Endodermal cell (in vitro differentiated cells): ENCODE data around the gene CAPN10. TPM values are rescaled to one million over a fixed set of nuclear protein-coding genes. Genes with fewer than 3 reads are reported as not detected.

ENCODE experiments used
- DNase-seq: peaks from one replicate; pipeline ENCODE4 v3.0.0-alpha.2; 2017
- H3K27ac ChIP-seq: 2 replicates; pipeline ENCODE4 v1.5.1; 2013; ENCODE audit warnings: mild to moderate bottlenecking, low read depth, low read length, moderate library complexity
- H3K27me3 ChIP-seq: 2 replicates; pipeline ENCODE4 v1.6.1; 2013; ENCODE audit warnings: mild to moderate bottlenecking, low read length, moderate library complexity; ENCODE audit not compliant: insufficient read depth, control insufficient read depth, poor library complexity, severe bottlenecking
- H3K36me3 ChIP-seq: 2 replicates; pipeline ENCODE4 v1.7.0; 2013; ENCODE audit warnings: mild to moderate bottlenecking, low read length, moderate library complexity; ENCODE audit not compliant: control insufficient read depth, insufficient read depth
- H3K4me1 ChIP-seq: one replicate; pipeline ENCODE4 v1.7.0; 2013; ENCODE audit warnings: low read length; ENCODE audit not compliant: control insufficient read depth, insufficient read depth
- H3K4me3 ChIP-seq: 2 replicates; pipeline ENCODE4 v1.5.1; 2013; ENCODE audit warnings: mild to moderate bottlenecking, low read length, moderate library complexity
- H3K9ac ChIP-seq: 2 replicates; pipeline ENCODE4 v1.6.1; 2013; ENCODE audit warnings: mild to moderate bottlenecking, low read length, moderate library complexity; ENCODE audit not compliant: poor library complexity, severe bottlenecking; ENCODE audit errors: extremely low read depth
- H3K9me3 ChIP-seq: 2 replicates; pipeline ENCODE4 v1.6.1; 2013; ENCODE audit warnings: mild to moderate bottlenecking, low read length, moderate library complexity; ENCODE audit not compliant: control insufficient read depth
- H3K27ac Mint-ChIP-seq: 2 replicates; pipeline ENCODE4 v1.8.0; 2020; ENCODE audit warnings: mixed read lengths
- H3K27me3 Mint-ChIP-seq: 2 replicates; pipeline ENCODE4 v1.8.0; 2021; ENCODE audit warnings: mild to moderate bottlenecking, mixed read lengths; ENCODE audit not compliant: insufficient read depth
- H3K36me3 Mint-ChIP-seq: 2 replicates; pipeline ENCODE4 v1.8.0; 2020; ENCODE audit warnings: low read depth, mixed read lengths
- H3K4me1 Mint-ChIP-seq: 2 replicates; pipeline ENCODE4 v1.8.0; 2020; ENCODE audit warnings: mixed read lengths
- H3K4me3 Mint-ChIP-seq: 2 replicates; pipeline ENCODE4 v1.8.0; 2020; ENCODE audit warnings: mild to moderate bottlenecking, moderate library complexity, mixed read lengths
- H3K9me3 Mint-ChIP-seq: 2 replicates; pipeline ENCODE4 v1.8.0; 2020; ENCODE audit warnings: mild to moderate bottlenecking, mixed read lengths
- WGBS, 2 experiments: methylation state at CpG; one replicate each; pipeline versions ENCODE4 v1.1.5 to v1.1.7; 2013; ENCODE audit warnings: missing lambda C conversion rate in 2 of 2, mixed read lengths in 1 of 2; ENCODE audit not compliant: insufficient coverage in 1 of 2, insufficient read length in 1 of 2; 5-methylcytosine and 5-hydroxymethylcytosine counted together
- total RNA-seq, 2 donors: library from RNA; stranded (reverse); fragmentation: NEBNext Ultra II Directional in 1 of 2; extraction: Animal tissue kit (Norgen Biotek cat#: 25700) in 1 of 2; gene quantifications; 2 replicates in 1 of 2; 3 replicates in 1 of 2; pipeline ENCODE4 v1.2.1, GENCODE V29; 2021
- TF ChIP-seq, protein P1 (sequence below): fragments of 200-600 bp; sonication (generic); conservative IDR thresholded peaks from 2 replicates; pipeline ENCODE4 v1.5.0; 2021; ENCODE audit warnings: antibody characterized with exemption, mild to moderate bottlenecking

Gene CAPN10
- total RNA-seq, 2 donors from 2014 or later = 58.9 to 61.9 TPM

DNA sequence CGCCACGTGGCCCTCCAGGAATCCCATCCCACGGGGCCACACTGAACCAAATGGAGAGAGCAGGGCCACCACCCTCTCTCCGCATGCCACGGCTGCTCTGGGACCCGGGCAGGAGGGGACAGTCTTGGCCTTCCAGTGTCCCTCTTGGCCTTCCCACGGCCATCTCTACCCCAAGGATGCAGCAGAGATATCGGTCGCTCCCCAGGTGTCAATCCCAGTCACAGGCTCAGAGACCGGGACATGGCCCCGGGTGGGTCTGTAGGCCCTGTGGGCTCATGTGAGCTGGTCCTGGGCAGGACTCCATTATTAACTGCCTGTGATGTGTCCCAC, 15.3 kb downstream of the CAPN10 start:
- 93 to 96% methylated on average over 5 to 11 of the region's 11 CpGs for WGBS, 2 experiments
- H3K27me3 Mint-ChIP-seq = no peaks in the 10 kb centered on the region
- Histone ChIP-seq H3K4me3 (no peak overlapping the region), H3K4me1 (no peaks in the 10 kb centered on the region), H3K9ac (no peak overlapping the region), H3K27ac (no peak overlapping the region), H3K27me3 (no peaks in the 10 kb centered on the region), H3K36me3 (peaks cover under 1% of the 10 kb centered on the region), H3K9me3 (no peaks in the 10 kb centered on the region)
- DNase-seq = no peak
- H3K27ac Mint-ChIP-seq = no peak overlapping the region
- peaks cover 5% of the 10 kb centered on the region for H3K36me3 Mint-ChIP-seq
- TF ChIP-seq, protein P1, sequence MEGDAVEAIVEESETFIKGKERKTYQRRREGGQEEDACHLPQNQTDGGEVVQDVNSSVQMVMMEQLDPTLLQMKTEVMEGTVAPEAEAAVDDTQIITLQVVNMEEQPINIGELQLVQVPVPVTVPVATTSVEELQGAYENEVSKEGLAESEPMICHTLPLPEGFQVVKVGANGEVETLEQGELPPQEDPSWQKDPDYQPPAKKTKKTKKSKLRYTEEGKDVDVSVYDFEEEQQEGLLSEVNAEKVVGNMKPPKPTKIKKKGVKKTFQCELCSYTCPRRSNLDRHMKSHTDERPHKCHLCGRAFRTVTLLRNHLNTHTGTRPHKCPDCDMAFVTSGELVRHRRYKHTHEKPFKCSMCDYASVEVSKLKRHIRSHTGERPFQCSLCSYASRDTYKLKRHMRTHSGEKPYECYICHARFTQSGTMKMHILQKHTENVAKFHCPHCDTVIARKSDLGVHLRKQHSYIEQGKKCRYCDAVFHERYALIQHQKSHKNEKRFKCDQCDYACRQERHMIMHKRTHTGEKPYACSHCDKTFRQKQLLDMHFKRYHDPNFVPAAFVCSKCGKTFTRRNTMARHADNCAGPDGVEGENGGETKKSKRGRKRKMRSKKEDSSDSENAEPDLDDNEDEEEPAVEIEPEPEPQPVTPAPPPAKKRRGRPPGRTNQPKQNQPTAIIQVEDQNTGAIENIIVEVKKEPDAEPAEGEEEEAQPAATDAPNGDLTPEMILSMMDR = no peak
- no peaks in the 10 kb centered on the region for H3K4me1 Mint-ChIP-seq
- H3K4me3 Mint-ChIP-seq = no peak overlapping the region
- no peaks in the 10 kb centered on the region for H3K9me3 Mint-ChIP-seq

DNA sequence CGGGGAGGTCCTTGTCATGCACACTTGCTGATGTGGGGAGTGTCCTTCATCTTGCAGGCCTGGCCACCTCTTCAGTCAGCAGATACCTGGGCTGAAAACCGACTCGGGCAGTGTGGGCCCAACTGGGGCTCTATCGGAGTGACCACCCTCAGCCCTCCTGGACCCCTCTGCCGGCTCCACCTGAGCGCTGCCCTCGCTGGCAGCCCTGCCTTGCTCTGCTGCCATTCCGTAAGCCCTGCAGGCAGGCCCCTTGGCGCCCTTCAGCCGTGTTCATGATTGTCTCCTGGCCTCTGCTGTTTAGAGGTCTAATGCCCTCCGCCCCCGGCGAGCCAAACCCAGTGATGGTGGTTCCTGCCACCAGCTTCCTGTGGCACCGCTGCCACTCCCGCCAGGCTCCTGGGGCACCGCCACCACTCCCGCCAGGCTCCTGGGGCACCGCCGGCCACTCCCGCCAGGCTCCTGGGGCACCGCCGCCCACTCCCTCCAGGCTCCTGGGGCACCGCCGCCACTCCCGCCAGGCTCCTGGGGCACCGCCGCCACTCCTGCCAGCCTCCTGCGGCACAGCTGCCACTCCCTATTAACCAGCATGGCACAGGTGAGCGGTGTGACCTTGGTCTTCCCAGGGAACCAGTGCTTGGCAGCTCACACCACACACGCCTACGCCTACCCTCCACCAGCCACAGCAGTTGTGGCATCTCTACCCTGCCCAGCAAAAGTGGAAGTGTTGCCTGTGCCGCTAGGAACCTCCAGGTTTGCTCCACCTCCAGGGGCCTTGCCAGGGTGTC, 15.9 kb downstream of the CAPN10 start:
- H3K27me3 Mint-ChIP-seq = no peaks in the 10 kb centered on the region
- Histone ChIP-seq H3K4me1 (no peaks in the 10 kb centered on the region), H3K4me3 (no peak overlapping the region), H3K27me3 (no peaks in the 10 kb centered on the region), H3K27ac (no peak overlapping the region), H3K36me3 (no peaks in the 10 kb centered on the region), H3K9ac (no peak overlapping the region), H3K9me3 (no peaks in the 10 kb centered on the region)
- H3K4me3 Mint-ChIP-seq = no peak overlapping the region
- TF ChIP-seq, protein P1 = no peak
- 89 to 96% methylated on average over 19 to 32 of the region's 32 CpGs for WGBS, 2 experiments
- H3K27ac Mint-ChIP-seq = no peak overlapping the region
- no peaks in the 10 kb centered on the region for H3K9me3 Mint-ChIP-seq
- no peaks in the 10 kb centered on the region for H3K4me1 Mint-ChIP-seq
- DNase-seq = no peak
- peaks cover 5% of the 10 kb centered on the region for H3K36me3 Mint-ChIP-seq

DNA sequence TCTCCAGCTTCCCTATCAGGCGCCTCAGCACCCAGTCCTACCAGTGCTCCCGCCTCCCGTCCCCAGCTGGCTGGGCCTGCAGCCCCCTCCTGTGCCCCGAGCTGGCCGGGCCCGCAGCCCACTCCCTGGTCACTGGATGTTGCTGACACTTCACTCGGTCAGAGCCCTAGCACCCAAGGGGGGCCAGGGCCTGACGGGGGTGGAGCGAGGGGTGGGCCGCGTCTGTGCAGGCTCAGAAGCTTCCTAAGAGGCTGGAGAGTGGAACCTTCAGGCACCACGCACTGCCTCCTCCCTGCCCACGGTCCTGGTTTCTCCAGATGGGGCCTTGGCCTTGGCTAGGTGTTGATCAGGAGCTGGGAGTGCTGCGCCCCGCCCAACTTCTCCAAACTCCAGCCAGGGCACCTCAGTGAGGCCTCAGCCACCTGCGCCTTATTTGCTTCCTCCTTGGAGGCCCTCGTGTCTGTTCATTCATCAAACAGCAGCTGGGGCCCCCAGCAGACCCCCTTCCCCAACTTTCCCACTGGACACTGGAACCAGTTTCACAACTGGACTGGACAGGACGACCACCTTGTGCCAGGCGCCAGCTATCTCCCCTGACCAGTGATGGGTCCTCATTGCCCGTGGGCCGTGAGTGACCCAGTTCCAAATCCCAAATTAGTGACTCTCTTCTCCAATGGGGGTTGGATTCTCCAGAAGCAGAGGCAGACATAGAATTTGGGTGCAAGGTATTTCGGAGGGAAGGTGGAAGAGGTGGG, 16.7 kb downstream of the CAPN10 start:
- no peaks in the 10 kb centered on the region for H3K27me3 ChIP-seq
- no peaks in the 10 kb centered on the region for H3K9me3 Mint-ChIP-seq
- no peak overlapping the region for H3K4me3 ChIP-seq
- WGBS, 2 experiments = 89 to 90% methylated on average over 13 to 22 of the region's 22 CpGs
- H3K9me3 ChIP-seq = no peaks in the 10 kb centered on the region
- TF ChIP-seq, protein P1 = no peak
- H3K27me3 Mint-ChIP-seq = no peaks in the 10 kb centered on the region
- no peaks in the 10 kb centered on the region for H3K4me1 ChIP-seq
- H3K27ac Mint-ChIP-seq = no peak overlapping the region
- H3K4me1 Mint-ChIP-seq = no peaks in the 10 kb centered on the region
- no peak overlapping the region for H3K27ac ChIP-seq
- no peak for DNase-seq
- no peak overlapping the region for H3K9ac ChIP-seq
- no peaks in the 10 kb centered on the region for H3K36me3 ChIP-seq
- no peak overlapping the region for H3K4me3 Mint-ChIP-seq
- H3K36me3 Mint-ChIP-seq = peaks cover 5% of the 10 kb centered on the region
